ENCODE results near the gene MORN1. TPM values are rescaled to one million over a fixed set of nuclear protein-coding genes. Genes with fewer than 3 reads are reported as not detected.

MORN1 gene
- total RNA-seq, 1 donor from 2014 or later = 35.3 TPM

GRCh38 chr1:2349806-2350205 lies 41.5 kb downstream of the MORN1 start:
- Mint-ChIP-seq H3K9me3 (ENCODE audit: low read depth) (no peaks in the 10 kb centered on the region), H3K27me3 (peaks cover 9% of the 10 kb centered on the region), H3K27ac (no peak overlapping the region), H3K4me3 (ENCODE audit: low read depth) (no peak overlapping the region), H3K36me3 (ENCODE audit: insufficient read depth) (no peaks in the 10 kb centered on the region), H3K4me1 (ENCODE audit: low read depth) (no peaks in the 10 kb centered on the region)
- no peak for DNase-seq (ENCODE audit: low spot score, unreplicated experiment)
- no peak for TF ChIP-seq CTCF (IDR thresholded peaks at IDR 0.05; ENCODE audit: unreplicated experiment)

DNA sequence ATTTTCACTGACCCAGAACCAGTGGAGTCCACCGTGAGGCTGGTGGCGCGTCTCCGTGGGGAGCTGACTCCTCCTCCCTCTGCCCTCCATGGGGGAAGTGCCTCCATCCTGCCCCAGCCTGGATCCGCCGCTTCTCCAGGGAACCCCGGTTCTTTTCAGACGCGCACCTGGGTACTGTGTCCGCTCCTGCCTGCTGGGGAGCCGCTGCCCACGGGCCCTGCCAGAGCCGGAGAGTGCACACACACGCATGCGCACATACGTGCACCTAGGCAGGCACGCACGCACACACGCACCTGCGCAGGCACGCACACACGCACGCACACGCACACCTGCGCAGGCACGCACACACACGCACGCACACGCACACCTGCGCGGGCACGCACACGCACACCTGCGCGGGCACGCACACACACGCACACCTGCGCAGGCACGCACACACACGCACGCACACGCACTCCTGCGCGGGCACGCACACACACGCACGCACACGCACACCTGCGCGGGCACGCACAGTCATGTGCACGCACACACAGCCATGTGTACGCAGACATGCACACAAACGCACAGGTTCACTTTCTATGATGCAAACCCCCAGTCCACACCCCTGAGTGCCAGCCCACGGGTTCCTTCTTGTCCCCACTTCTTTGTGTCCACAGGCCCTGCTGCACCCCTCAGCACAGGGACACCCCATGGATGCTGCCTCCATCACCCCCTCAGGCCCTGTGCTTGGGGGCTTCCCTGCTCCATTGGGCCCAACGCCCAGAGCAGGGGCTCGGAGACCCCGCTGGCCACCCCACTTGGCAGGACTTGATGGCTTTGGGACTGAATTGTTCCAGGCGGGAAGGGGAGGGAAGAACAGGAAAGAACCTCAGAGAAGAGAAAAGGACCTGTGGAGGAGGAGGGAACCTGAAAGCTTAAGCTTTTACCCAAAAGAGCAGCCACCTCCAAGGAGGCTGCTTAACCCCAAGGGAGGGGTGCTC lies 42.7 kb downstream of the MORN1 start:
- no peak overlapping the region for H3K27ac Mint-ChIP-seq
- no peak overlapping the region for H3K4me3 Mint-ChIP-seq (ENCODE audit: low read depth)
- H3K27me3 Mint-ChIP-seq = peaks cover 9% of the 10 kb centered on the region
- no peaks in the 10 kb centered on the region for H3K4me1 Mint-ChIP-seq (ENCODE audit: low read depth)
- no peak for TF ChIP-seq CTCF (IDR thresholded peaks at IDR 0.05; ENCODE audit: unreplicated experiment)
- no peaks in the 10 kb centered on the region for H3K9me3 Mint-ChIP-seq (ENCODE audit: low read depth)
- H3K36me3 Mint-ChIP-seq (ENCODE audit: insufficient read depth) = no peaks in the 10 kb centered on the region
- no peak for DNase-seq (ENCODE audit: low spot score, unreplicated experiment)

DNA sequence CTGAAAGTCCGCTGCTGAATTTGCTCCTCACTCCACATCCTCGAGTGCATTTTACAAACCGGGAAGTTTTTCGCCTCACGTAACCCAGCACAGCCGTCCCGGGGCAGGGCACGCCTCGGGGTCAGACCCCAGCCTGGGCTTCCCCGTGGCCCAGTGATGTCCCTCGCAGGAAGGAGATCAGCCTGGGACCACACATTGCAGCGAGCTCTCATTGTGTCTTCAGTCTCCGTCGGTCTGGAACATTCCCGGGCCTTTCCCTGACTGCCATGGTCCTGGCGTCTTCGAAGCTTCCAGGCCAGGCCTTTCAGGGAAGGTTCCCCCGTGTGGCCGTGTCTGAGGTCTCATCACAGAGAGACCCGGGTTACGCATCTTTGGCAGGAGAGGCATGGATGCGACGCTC lies 43.5 kb downstream of the MORN1 start:
- Mint-ChIP-seq H3K4me3 (ENCODE audit: low read depth) (no peak overlapping the region), H3K27ac (no peak overlapping the region), H3K9me3 (ENCODE audit: low read depth) (no peaks in the 10 kb centered on the region), H3K4me1 (ENCODE audit: low read depth) (no peaks in the 10 kb centered on the region), H3K36me3 (ENCODE audit: insufficient read depth) (no peaks in the 10 kb centered on the region), H3K27me3 (peaks cover 9% of the 10 kb centered on the region)
- no peak for TF ChIP-seq CTCF (IDR thresholded peaks at IDR 0.05; ENCODE audit: unreplicated experiment)
- DNase-seq (ENCODE audit: low spot score, unreplicated experiment) = no peak

- Mint-ChIP-seq H3K27ac (no peak overlapping the region), H3K4me3 (ENCODE audit: low read depth) (no peak overlapping the region), H3K27me3 (peaks cover 9% of the 10 kb centered on the region), H3K36me3 (ENCODE audit: insufficient read depth) (no peaks in the 10 kb centered on the region), H3K9me3 (ENCODE audit: low read depth) (no peaks in the 10 kb centered on the region), H3K4me1 (ENCODE audit: low read depth) (no peaks in the 10 kb centered on the region)
- no peak for TF ChIP-seq CTCF (IDR thresholded peaks at IDR 0.05; ENCODE audit: unreplicated experiment)
- DNase-seq (ENCODE audit: low spot score, unreplicated experiment) = no peak
These were observed 44.0 kb downstream of the MORN1 start for GRCh38 chr1:2347409-2347785.

DNA sequence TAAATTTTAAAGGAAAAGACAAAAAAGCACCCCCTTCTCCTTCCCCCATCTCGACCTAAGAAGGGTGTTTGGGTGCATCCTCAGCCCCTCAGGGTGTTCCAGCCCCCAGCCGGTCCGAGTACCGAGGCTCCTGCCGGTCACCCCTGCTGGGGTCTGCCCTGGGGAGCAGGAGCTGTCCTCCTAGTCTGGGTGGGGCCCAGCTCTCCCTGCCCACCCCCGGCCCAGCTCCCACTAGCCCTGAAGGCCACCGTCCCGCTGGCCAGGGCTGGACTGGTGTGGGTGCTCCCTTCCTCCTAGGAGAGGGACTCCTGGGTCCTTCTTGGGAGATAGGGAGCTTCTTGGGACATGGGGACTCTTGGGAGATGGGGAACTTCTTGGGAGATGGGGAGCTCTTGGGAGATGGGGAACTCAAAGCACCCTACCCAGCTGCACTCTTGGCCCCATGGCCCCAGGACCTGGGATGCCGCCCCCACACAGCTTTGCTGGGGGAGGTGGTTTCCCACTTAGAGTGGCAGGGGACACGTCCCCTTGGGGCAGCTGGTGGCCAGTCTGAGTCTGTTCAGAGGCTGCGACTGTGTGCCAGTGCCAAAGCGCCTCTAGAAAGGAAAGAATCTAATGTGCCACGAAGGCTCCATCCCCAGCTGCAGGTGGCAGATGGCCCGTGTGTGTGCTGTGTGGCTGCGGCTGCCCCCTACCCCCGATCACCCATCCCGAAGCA lies 44.5 kb downstream of the MORN1 start:
- DNase-seq (ENCODE audit: low spot score, unreplicated experiment) = no peak
- Mint-ChIP-seq H3K36me3 (ENCODE audit: insufficient read depth) (no peaks in the 10 kb centered on the region), H3K4me1 (ENCODE audit: low read depth) (no peaks in the 10 kb centered on the region), H3K9me3 (ENCODE audit: low read depth) (no peaks in the 10 kb centered on the region), H3K27ac (no peak overlapping the region), H3K4me3 (ENCODE audit: low read depth) (no peak overlapping the region), H3K27me3 (peaks cover 9% of the 10 kb centered on the region)
- no peak for TF ChIP-seq CTCF (IDR thresholded peaks at IDR 0.05; ENCODE audit: unreplicated experiment)
